K562 (cell line): Measurements from ENCODE around the gene UBN1.

ENCODE experiments used
- CTCF ChIP-seq, 3 experiments: IDR thresholded peaks in 2 of 3; conservative IDR thresholded peaks in 1 of 3; 2 replicates each; pipeline ENCODE4 v1.5.1; 2011 to 2012; ENCODE audit warnings: low read length in 3 of 3, mild to moderate bottlenecking in 3 of 3, control low read depth in 2 of 3, improper control_type of control experiment in 1 of 3, inconsistent platforms in 1 of 3, low read depth in 1 of 3, mixed read lengths in 1 of 3, moderate library complexity in 1 of 3; ENCODE audit not compliant: insufficient read depth in 2 of 3
- NFYB ChIP-seq: IDR thresholded peaks from 2 replicates; pipeline ENCODE4 v1.6.1; 2011; ENCODE audit warnings: mild to moderate bottlenecking, moderate library complexity; ENCODE audit not compliant: insufficient read length; ENCODE audit errors: extremely low read depth
- RAD21 ChIP-seq, 2 experiments: fragments of 250-450 bp in 1 of 2; fragments of 450-650 bp in 1 of 2; sonication (Bioruptor Pico) in 1 of 2; formaldehyde crosslinking in 1 of 2; IDR thresholded peaks in 1 of 2; conservative IDR thresholded peaks in 1 of 2; 2 replicates each; pipeline versions ENCODE4 v1.4.0 to v1.8.0; 2020 to 2022; ENCODE audit warnings: mild to moderate bottlenecking in 2 of 2, moderate library complexity in 1 of 2
- SMC3 ChIP-seq: conservative IDR thresholded peaks from 2 replicates; pipeline ENCODE4 v1.6.1; 2011; ENCODE audit warnings: low read depth, low read length, improper control_type of control experiment; ENCODE audit not compliant: insufficient read depth
- SP1 ChIP-seq: sonication (generic); formaldehyde crosslinking; IDR thresholded peaks from 2 replicates; pipeline ENCODE4 v1.8.1; 2022; ENCODE audit warnings: mild to moderate bottlenecking, missing genetic modification reagents
- YY1 ChIP-seq, 3 experiments: IDR thresholded peaks; 2 replicates each; pipeline ENCODE4 v1.6.1; 2011; ENCODE audit warnings: low read length in 2 of 3, mild to moderate bottlenecking in 2 of 3, moderate library complexity in 2 of 3, borderline replicate concordance in 1 of 3, control low read depth in 1 of 3, low read depth in 1 of 3; ENCODE audit not compliant: insufficient read depth in 3 of 3, insufficient replicate concordance in 2 of 3, control insufficient read depth in 1 of 3, insufficient read length in 1 of 3; ENCODE audit errors: extremely low read depth in 1 of 3
- ZNF778 ChIP-seq: fragments of 450-650 bp; formaldehyde crosslinking; IDR thresholded peaks from 2 replicates; pipeline ENCODE4 v1.4.0; 2020; ENCODE audit warnings: mild to moderate bottlenecking, moderate library complexity
- TF ChIP-seq, protein P1 (sequence below): fragments of 450-650 bp; IDR thresholded peaks from 2 replicates; pipeline ENCODE4 v1.6.1; 2017; ENCODE audit warnings: antibody characterized with exemption

GRCh38 chr16:4917117-4917516 lies 69.8 kb downstream of the UBN1 start:
- TF ChIP-seq SMC3 (no peak), CTCF (IDR thresholded peaks at IDR 0.05 in 2 of 3, conservative IDR thresholded peaks at IDR 0.05 in 1 of 3; ENCODE audit: insufficient read depth in 2 of 3, low read depth in 1 of 3, low read length in 3 of 3) (no peak), RAD21 (CRISPR knock-in tag; conservative IDR thresholded peaks at IDR 0.05 in 1 of 2, IDR thresholded peaks at IDR 0.05 in 1 of 2) (no peak), ZNF778 (no peak), NFYB (no peak), YY1 (IDR thresholded peaks at IDR 0.05; ENCODE audit: borderline replicate concordance in 1 of 3, control insufficient read depth in 1 of 3, extremely low read depth in 1 of 3, insufficient read depth in 3 of 3, insufficient read length in 1 of 3, insufficient replicate concordance in 2 of 3, low read depth in 1 of 3, low read length in 2 of 3) (no peak), SP1 (CRISPR knock-in tag) (no peak)
- TF ChIP-seq, protein P1, sequence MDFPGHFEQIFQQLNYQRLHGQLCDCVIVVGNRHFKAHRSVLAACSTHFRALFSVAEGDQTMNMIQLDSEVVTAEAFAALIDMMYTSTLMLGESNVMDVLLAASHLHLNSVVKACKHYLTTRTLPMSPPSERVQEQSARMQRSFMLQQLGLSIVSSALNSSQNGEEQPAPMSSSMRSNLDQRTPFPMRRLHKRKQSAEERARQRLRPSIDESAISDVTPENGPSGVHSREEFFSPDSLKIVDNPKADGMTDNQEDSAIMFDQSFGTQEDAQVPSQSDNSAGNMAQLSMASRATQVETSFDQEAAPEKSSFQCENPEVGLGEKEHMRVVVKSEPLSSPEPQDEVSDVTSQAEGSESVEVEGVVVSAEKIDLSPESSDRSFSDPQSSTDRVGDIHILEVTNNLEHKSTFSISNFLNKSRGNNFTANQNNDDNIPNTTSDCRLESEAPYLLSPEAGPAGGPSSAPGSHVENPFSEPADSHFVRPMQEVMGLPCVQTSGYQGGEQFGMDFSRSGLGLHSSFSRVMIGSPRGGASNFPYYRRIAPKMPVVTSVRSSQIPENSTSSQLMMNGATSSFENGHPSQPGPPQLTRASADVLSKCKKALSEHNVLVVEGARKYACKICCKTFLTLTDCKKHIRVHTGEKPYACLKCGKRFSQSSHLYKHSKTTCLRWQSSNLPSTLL = no peak
